DMS53 treated with DMSO at 0.1 percent for 48 hours (cell line): ENCODE data around the gene CES1.
"Not testable (repeated sequence)": the region's sequence is repeated elsewhere in the genome, so short reads cannot be mapped to it uniquely, and the experiment has no call there.

ENCODE experiments used
- DNase-seq: peaks from one replicate; lab custom pipeline; 2025; ENCODE audit not compliant: unreplicated experiment; lab: John Stamatoyannopoulos, UW

The CES1 gene

DNA sequence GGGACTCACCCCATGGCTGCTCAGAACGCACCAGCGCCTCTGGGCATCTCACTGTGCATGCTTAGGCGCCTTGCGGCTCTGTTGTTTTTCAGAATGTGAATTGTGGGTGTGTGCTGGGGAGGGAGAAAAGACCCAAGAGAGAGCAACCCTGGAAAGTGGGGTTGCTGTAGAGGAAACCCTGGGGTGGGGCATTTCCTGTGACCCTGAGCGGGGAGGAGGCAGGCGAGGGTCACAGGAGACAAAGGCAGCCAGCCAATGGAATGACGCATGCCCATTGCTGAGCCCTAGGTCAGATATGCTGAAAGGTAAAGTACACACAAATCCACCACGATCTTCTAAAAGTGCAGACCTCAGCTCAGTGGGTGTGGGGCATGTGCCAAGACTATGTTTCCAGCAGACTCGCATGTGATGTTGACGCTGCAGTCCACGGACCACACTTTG, 39.9 kb downstream of the CES1 start:
- DNase-seq, result not testable (repeated sequence)

- DNase-seq, result not testable (repeated sequence)
Measured at GRCh38 chr16:55791512-55791911, 41.4 kb downstream of the CES1 start.

DNA sequence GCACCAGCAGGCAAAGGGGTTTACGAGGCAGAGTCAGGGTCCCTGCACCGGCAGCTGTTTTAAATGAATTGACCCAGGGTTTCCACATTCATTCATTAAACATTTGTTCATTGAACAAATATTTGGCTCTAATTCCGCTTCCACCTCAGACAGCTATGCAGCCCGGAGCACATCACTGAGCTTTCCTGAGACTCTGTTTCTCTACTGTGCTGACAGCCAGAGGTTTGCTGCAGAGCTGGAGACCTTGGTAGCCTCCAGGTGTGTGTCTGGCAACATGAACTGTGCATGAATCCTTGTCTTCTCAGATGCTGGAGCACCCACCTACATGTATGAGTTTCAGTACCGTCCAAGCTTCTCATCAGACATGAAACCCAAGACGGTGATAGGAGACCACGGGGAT, 42.7 kb downstream of the CES1 start:
- not testable (repeated sequence) for DNase-seq

DNA sequence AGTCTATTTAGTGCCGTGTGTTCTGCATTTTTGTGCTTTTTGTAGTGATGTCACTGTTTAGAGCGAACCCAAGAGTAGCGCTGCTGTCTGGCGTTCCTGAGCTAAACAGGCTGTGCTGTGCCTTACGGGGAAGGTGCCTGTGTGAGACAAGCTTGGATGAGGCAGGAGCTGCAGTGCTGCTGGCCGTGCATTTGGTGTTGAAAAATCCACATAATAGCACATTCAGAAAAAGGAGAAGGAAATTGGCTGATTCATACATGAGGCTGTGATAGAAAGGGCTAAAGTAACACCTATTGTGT, 50.2 kb downstream of the CES1 start:
- DNase-seq, result not testable (repeated sequence)

- DNase-seq, result not testable (repeated sequence)
Measured at GRCh38 chr16:55782091-55782792, 50.7 kb downstream of the CES1 start.

- DNase-seq, result not testable (repeated sequence)
Measured at GRCh38 chr16:55781456-55781855, 51.4 kb downstream of the CES1 start.

- not testable (repeated sequence) for DNase-seq
Measured at GRCh38 chr16:55780095-55780407, 52.8 kb downstream of the CES1 start.

DNA sequence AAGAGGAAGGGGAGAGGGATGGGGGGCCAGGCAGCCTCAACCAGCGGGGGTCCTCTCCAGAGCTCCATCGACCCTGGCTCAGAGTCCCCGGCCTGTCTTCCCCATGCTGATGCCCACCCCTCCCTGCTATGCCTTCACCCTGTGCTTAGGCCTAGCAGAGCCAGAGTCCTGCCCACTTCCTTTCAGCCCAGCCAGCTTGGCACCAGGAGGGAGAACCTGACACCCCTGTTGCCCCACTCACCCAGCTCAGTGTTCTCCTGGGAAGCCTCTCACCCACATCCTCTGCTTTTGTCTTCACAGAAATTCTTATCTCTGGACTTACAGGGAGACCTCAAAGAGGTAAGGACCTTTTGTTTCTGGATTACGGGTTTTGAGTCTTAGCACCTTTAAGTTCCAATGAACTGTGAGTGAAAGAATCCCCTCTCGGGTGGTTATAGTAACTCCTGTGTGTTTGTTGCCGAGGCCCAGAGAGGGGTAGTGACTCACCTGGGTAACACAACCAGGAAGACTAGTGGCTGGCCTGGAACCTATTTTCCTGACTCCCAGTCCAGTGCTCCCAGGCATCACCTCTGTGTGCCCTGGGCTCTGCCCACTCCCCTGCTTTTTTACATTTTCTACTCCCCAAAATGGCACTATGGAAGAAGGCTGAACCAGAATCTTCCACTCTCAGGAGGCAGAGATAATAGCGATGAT, 53.3 kb downstream of the CES1 start:
- no peak for DNase-seq

GRCh38 chr16:55778757-55779156, 54.1 kb downstream of the CES1 start:
- no peak for DNase-seq

- no peak for DNase-seq
Measured at GRCh38 chr16:55775857-55776256, 57.0 kb downstream of the CES1 start.

DNA sequence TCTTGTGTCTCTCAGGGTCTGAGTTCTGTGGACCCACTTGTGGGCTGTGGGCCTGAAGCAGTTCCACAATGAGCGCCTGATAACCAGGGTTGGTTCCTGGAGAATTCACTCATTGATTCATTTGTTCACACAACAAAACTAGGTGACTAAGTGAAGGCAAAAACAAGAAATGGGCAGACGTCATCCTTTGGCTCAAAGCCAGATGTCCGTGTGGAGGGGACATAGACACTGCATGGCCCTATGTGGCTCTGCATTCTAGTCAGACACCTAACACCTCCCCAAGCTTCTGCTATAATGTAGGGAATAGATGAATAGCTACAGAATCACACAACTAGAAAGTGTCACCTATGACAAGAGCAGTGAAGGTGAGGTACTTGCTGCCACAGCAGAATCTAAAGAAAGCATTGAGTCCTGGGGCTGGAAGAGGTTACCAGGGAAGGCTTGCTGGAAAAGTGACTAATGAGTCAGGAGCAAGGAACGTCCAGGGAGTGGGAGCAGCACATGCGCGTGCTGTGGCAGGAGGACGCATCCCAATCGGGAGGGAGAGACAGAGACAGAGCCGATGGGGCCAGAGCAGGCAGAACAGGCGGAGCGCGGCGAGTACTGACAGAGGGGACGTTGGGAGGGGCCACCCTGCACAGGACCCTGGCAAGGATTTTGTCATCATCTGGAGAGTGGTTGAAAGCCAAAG, 58.9 kb downstream of the CES1 start:
- DNase-seq, result no peak

DNA sequence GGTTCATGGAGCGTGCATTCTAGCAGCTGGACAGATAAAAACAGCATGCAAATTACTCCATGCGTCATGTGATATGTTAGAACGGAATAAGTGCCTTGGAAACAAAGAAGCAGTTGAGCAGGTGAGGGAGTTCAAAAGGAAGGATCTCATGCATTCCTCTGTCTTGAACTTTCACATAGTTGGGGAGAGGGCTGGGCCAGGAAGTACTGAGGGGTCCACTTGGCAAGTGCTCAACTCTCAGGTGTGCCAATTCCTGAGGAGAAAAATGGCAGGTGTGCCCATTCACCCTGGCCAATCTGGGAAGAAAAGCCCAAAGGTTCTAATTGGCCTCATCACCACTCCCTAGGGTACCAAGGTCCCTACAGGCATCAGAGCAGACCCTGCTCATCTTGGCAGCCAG, 67.7 kb downstream of the CES1 start:
- no peak for DNase-seq

DNA sequence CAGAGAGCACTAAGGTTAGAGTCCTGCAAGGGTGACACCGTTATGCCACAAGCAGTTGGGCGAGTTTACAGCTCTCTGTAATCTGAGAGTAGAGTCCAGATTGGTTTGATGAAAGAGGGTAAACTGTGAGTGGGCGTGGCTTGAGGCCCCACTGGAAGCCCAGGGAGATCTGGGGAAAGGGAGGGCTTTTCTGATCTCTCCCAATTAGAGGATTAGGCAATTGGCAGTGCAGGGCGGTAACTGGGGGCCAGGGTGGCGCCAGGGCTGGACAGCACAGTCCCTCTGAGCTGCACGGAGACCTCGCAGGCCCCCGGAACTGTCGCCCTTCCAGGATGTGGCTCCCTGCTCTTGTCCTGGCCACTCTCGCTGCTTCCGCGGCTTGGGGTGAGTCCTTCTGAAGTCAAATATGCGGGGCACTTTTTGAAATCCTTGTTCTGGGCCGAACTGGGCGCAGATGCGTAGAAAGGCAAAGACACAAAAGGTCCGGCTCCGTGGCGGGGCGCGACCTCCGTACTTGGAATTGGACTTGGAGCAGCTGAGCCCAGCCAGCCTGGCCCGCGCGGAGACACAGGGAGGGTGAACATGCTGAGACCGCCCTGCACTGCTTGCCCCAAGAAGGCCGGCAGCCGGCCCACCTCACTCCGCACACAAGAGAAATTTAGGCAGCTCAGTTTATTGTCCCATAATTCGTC, 72.4 kb downstream of the CES1 start:
- DNase-seq, result no peak

DNA sequence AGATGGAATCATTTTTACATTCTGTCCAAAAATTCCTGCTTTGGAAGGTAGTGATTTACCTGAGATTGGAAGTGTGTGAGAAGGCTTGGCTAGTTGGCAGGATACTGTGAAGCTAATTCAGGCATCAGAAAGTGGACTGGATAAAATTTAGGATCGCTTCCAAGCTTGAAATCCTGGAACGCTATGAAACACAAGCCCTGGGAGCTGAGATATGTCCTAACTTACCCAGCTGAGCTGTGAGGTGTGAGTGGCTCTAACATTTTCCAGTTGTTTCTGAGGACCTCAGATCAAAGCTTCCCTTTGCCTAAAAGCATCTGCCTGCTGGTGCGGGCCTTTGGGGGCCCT, 73.0 kb downstream of the CES1 start:
- not testable (repeated sequence) for DNase-seq

GRCh38 chr16:55757595-55758527, 75.0 kb downstream of the CES1 start:
- DNase-seq, result not testable (repeated sequence)

- no peak for DNase-seq
Measured at GRCh38 chr16:55756963-55757362, 75.9 kb downstream of the CES1 start.

GRCh38 chr16:55754056-55754455, 78.8 kb downstream of the CES1 start:
- no peak for DNase-seq

GRCh38 chr16:55753145-55753631, 79.7 kb downstream of the CES1 start:
- not testable (repeated sequence) for DNase-seq
